Activated CD4-positive, alpha-beta T cell treated with anti-CD3 and anti-CD28 coated beads, Interleukin-2, Interleukin-6, amounts not matched to agents 100 ng/mL and 50 ng/mL, durations not matched to agents 16 hours and 8 hours (primary cell): Measurements from ENCODE around the gene ALDH18A1.
"Not testable (repeated sequence)": the region's sequence is repeated elsewhere in the genome, so short reads cannot be mapped to it uniquely, and the experiment has no call there.

Source experiments
- DNase-seq: peaks from one replicate; pipeline ENCODE4 v3.0.0-alpha.2; 2020

Gene ALDH18A1

GRCh38 chr10:95648138-95648537 is 8.4 kb downstream of the ALDH18A1 start:
- no peak for DNase-seq

GRCh38 chr10:95646160-95646559 is 10.4 kb downstream of the ALDH18A1 start:
- no peak for DNase-seq

- no peak for DNase-seq
Observed at GRCh38 chr10:95644901-95645300, 11.6 kb downstream of the ALDH18A1 start.

GRCh38 chr10:95640891-95641315 is 15.6 kb downstream of the ALDH18A1 start:
- DNase-seq = no peak

GRCh38 chr10:95637911-95638310 is 18.6 kb downstream of the ALDH18A1 start:
- no peak for DNase-seq

GRCh38 chr10:95637140-95637539 is 19.4 kb downstream of the ALDH18A1 start:
- DNase-seq = no peak

- DNase-seq = no peak
Observed at GRCh38 chr10:95635319-95635733, 21.2 kb downstream of the ALDH18A1 start.

GRCh38 chr10:95628786-95629185 is 27.7 kb downstream of the ALDH18A1 start:
- DNase-seq = no peak

GRCh38 chr10:95626500-95626899 is 30.0 kb downstream of the ALDH18A1 start:
- no peak for DNase-seq

GRCh38 chr10:95620415-95620814 is 36.1 kb downstream of the ALDH18A1 start:
- not testable (repeated sequence) for DNase-seq

- no peak for DNase-seq
Observed at GRCh38 chr10:95618101-95618500, 38.4 kb downstream of the ALDH18A1 start.

- no peak for DNase-seq
Observed at GRCh38 chr10:95616446-95616845, 40.1 kb downstream of the ALDH18A1 start.

GRCh38 chr10:95613330-95613729 is 43.2 kb downstream of the ALDH18A1 start:
- DNase-seq = no peak

GRCh38 chr10:95610727-95611126 is 45.8 kb downstream of the ALDH18A1 start:
- DNase-seq = no peak

GRCh38 chr10:95606922-95607321 is 49.6 kb downstream of the ALDH18A1 start:
- no peak for DNase-seq

GRCh38 chr10:95605163-95605562 is 51.3 kb downstream of the ALDH18A1 start:
- DNase-seq = no peak

- no peak for DNase-seq
Observed at GRCh38 chr10:95604630-95605029, 51.9 kb downstream of the ALDH18A1 start.

GRCh38 chr10:95602382-95602781 is 54.1 kb downstream of the ALDH18A1 start:
- DNase-seq = no peak

- peak; percentile 66 for DNase-seq
Observed at GRCh38 chr10:95601116-95601719, 55.3 kb downstream of the ALDH18A1 start.

GRCh38 chr10:95600158-95600557 is 56.4 kb downstream of the ALDH18A1 start:
- no peak for DNase-seq

GRCh38 chr10:95597788-95598187 is 58.7 kb downstream of the ALDH18A1 start:
- no peak for DNase-seq

- DNase-seq = no peak
Observed at GRCh38 chr10:95588025-95588424, 68.5 kb downstream of the ALDH18A1 start.

- no peak for DNase-seq
Observed at GRCh38 chr10:95579835-95580535, 76.5 kb downstream of the ALDH18A1 start.

GRCh38 chr10:95579292-95579691 is 77.2 kb downstream of the ALDH18A1 start:
- DNase-seq = no peak

- no peak for DNase-seq
Observed at GRCh38 chr10:95578619-95579018, 77.9 kb downstream of the ALDH18A1 start.
